Upper lobe of right lung (tissue), 1 donor: ENCODE data around the gene MRPL46. TPM values are rescaled to one million over a fixed set of nuclear protein-coding genes. Genes with fewer than 3 reads are reported as not detected.
"Not testable (repeated sequence)": the region's sequence is repeated elsewhere in the genome, so short reads cannot be mapped to it uniquely, and the experiment has no call there.

Experiments
- ATAC-seq: fragments of 200-7000 bp; cut with Tn5 transposase; one replicate; pipeline ENCODE4 v1.9.1; 2020; ENCODE audit warnings: mild to moderate bottlenecking, moderate library complexity
- DNase-seq: peaks from one replicate; pipeline ENCODE4 v3.0.0-alpha.2; 2020
- H3K27ac ChIP-seq: fragments of 200-600 bp; one replicate; pipeline ENCODE4 v1.8.0; 2022
- H3K27me3 ChIP-seq: fragments of 200-600 bp; one replicate; pipeline ENCODE4 v1.8.0; 2022; ENCODE audit warnings: mild to moderate bottlenecking
- H3K36me3 ChIP-seq: fragments of 200-600 bp; one replicate; pipeline ENCODE4 v1.8.0; 2022
- H3K4me1 ChIP-seq: fragments of 200-600 bp; one replicate; pipeline ENCODE4 v1.8.0; 2022
- H3K4me3 ChIP-seq: fragments of 200-600 bp; one replicate; pipeline ENCODE4 v1.8.0; 2022; ENCODE audit warnings: mild to moderate bottlenecking
- H3K9me3 ChIP-seq: fragments of 200-600 bp; one replicate; pipeline ENCODE4 v1.8.0; 2022
- CTCF ChIP-seq: fragments of 200-600 bp; IDR thresholded peaks from one replicate; pipeline ENCODE4 v1.8.0; 2022; ENCODE audit warnings: antibody characterized with exemption
- intact Hi-C: fragments of 100-400 bp; cut with DNase I; formaldehyde crosslinking; loops from one replicate; pipeline ENCODE4 v1.11.0; 2022
- total RNA-seq: library from RNA; stranded (reverse); fragmentation: NEBNext Ultra II Directional; extraction: Animal tissue kit (Norgen Biotek cat#: 25700); gene quantifications from one replicate; pipeline ENCODE4 v1.2.1, GENCODE V29; 2021
- donor health status: DM: no; HTN: yes; CAD: no; lungs with severe emphysema.

The MRPL46 gene
- total RNA-seq, 1 donor from 2014 or later: 17.0 TPM

- no peaks in the 10 kb centered on the region for H3K9me3 ChIP-seq
- intact Hi-C loops: no loop called here
- H3K27me3 ChIP-seq: peaks cover 12% of the 10 kb centered on the region
- no peak for TF ChIP-seq CTCF
- DNase-seq (no peak), ATAC-seq (no peak)
- H3K4me3 ChIP-seq: no peak overlapping the region
- H3K4me1 ChIP-seq: no peaks in the 10 kb centered on the region
- no peaks in the 10 kb centered on the region for H3K36me3 ChIP-seq
- H3K27ac ChIP-seq: no peak overlapping the region
Observed at GRCh38 chr15:88441076-88441730, 26.0 kb downstream of the MRPL46 start.

- Histone ChIP-seq H3K4me3 (no peak overlapping the region), H3K36me3 (no peaks in the 10 kb centered on the region), H3K4me1 (no peaks in the 10 kb centered on the region), H3K9me3 (no peaks in the 10 kb centered on the region), H3K27me3 (peaks cover 12% of the 10 kb centered on the region), H3K27ac (no peak overlapping the region)
- DNase-seq (no peak), ATAC-seq (no peak)
- intact Hi-C loops: no loop called here
- TF ChIP-seq CTCF: no peak
Observed at GRCh38 chr15:88440021-88440420, 27.2 kb downstream of the MRPL46 start.

- H3K4me1 ChIP-seq: no peaks in the 10 kb centered on the region
- no peaks in the 10 kb centered on the region for H3K9me3 ChIP-seq
- intact Hi-C loops: no loop called here
- H3K4me3 ChIP-seq: no peak overlapping the region
- DNase-seq (no peak), ATAC-seq (no peak)
- no peak for TF ChIP-seq CTCF
- no peaks in the 10 kb centered on the region for H3K36me3 ChIP-seq
- peaks cover 12% of the 10 kb centered on the region for H3K27me3 ChIP-seq
- H3K27ac ChIP-seq: no peak overlapping the region
Observed at GRCh38 chr15:88438181-88438580, 29.0 kb downstream of the MRPL46 start.

- H3K27ac ChIP-seq, H3K36me3 ChIP-seq, DNase-seq, ATAC-seq, H3K4me1 ChIP-seq, H3K27me3 ChIP-seq, H3K9me3 ChIP-seq, H3K4me3 ChIP-seq, intact Hi-C loops: not testable (repeated sequence)
Observed at GRCh38 chr15:88434106-88434505, 33.1 kb downstream of the MRPL46 start.

- no peak for TF ChIP-seq CTCF
- ATAC-seq: no peak
- Histone ChIP-seq H3K36me3 (no peaks in the 10 kb centered on the region), H3K27ac (no peak overlapping the region), H3K4me3 (no peak overlapping the region), H3K27me3 (peaks cover 6% of the 10 kb centered on the region), H3K9me3 (no peaks in the 10 kb centered on the region), H3K4me1 (no peaks in the 10 kb centered on the region)
- no peak for DNase-seq
- intact Hi-C loops: no loop called here
Observed at GRCh38 chr15:88433046-88433685, 34.0 kb downstream of the MRPL46 start.

- DNase-seq (no peak), ATAC-seq (no peak)
- no peak overlapping the region for H3K4me3 ChIP-seq
- H3K27ac ChIP-seq: no peak overlapping the region
- no peaks in the 10 kb centered on the region for H3K9me3 ChIP-seq
- no peaks in the 10 kb centered on the region for H3K36me3 ChIP-seq
- TF ChIP-seq CTCF: no peak
- no peaks in the 10 kb centered on the region for H3K27me3 ChIP-seq
- intact Hi-C loops: no loop called here
- H3K4me1 ChIP-seq: no peaks in the 10 kb centered on the region
Observed at GRCh38 chr15:88431441-88431840, 35.7 kb downstream of the MRPL46 start.
